ENCODE measurements around the gene CLIP4.
A peak's percentile ranks its signal among the peaks of the same experiment; 100 is the strongest.

Gene CLIP4

DNA sequence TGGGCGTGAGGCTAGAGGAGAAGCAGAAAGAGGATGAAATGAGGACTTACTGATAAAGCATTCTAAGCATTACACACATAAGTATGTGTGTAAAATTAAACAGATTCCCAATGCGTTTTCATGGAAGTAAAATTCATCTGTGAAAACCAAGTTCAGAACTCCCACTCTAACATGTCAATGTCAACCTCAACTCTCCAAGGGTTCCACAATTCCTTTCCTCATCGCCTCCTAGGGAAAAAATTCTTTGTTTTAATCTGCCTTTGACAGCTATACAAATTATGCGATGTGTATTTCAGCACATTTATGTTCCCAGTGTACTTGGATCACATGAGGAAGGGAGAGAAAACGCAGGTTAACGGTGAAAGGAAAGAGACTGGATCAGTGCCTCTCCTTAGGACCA lies 76.6 kb downstream of the CLIP4 start:
- DNase-seq (ENCODE audit: low read depth) = no peak

GRCh38 chr2:29192526-29192925 lies 77.3 kb downstream of the CLIP4 start:
- DNase-seq (ENCODE audit: low read depth) = no peak

DNA sequence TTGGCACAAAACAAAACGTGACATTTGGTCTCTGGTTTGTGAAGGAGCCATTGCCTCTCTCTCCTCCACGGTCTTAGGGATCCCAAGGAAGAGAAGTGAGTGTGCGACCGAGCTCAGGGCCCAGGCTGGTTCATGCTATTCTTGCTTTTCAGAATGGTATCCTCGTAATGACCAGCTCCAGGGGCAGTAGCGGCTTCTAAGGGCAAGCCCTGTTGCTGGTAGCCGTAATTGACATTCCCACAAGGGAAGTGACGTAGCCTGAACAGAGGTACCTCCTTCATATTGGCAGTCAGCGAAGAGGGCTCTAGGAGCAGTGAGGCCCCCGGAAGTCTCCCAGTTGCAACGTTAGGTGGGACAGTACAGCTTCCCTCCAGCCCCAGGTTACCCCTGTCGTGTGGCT lies 77.9 kb downstream of the CLIP4 start:
- DNase-seq (ENCODE audit: low read depth) = no peak

GRCh38 chr2:29193681-29194080 lies 78.5 kb downstream of the CLIP4 start:
- no peak for DNase-seq (ENCODE audit: low read depth)

DNA sequence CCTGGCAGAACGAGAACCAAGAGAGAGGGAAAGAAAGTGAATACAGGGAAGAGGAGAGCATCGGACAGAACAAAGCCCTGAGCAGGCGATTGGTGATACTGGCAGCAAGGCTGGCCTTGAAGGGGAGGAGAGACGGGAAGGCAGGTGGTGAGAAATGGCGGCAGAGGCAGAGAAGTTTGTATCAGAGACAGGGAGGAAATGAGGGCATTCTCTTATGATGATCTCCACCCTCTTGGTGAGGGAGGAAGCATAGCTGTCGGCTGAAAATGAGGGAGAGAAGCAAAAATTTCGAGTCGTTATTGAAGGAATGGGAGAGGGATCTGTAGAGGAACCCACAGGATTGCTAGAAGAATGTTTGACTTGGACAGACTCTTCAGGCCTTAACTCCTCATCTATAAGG lies 80.6 kb downstream of the CLIP4 start:
- DNase-seq (ENCODE audit: low read depth) = no peak

- peak; percentile 24 for DNase-seq (ENCODE audit: low read depth)
Measured at GRCh38 chr2:29196792-29197788, 81.9 kb downstream of the CLIP4 start.

DNA sequence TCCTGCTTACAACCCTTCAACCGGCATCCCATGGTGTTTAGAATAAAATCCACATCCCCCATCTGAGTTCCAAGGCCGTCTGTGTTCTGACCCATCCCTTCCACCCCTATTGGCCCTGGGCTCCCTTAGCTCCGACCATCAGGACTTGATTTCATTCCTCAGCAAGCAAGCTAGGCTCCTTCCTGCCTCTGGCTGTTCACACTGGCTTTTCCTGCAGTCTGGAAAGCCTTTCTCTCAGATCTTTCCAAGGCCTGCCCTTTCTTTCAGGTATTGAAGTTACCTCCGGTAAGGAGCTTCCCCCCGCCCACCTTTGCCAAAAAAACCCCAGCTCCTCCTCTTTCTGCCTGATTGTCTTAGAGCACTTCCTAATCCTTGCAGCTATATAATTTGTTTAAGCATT lies 86.8 kb downstream of the CLIP4 start:
- DNase-seq (ENCODE audit: low read depth) = no peak

GRCh38 chr2:29202819-29203495 lies 87.7 kb downstream of the CLIP4 start:
- DNase-seq (ENCODE audit: low read depth) = no peak

GRCh38 chr2:29206941-29207340 lies 91.7 kb downstream of the CLIP4 start:
- no peak for DNase-seq (ENCODE audit: low read depth)

- no peak for DNase-seq (ENCODE audit: low read depth)
Measured at GRCh38 chr2:29207352-29208148, 92.3 kb downstream of the CLIP4 start.

DNA sequence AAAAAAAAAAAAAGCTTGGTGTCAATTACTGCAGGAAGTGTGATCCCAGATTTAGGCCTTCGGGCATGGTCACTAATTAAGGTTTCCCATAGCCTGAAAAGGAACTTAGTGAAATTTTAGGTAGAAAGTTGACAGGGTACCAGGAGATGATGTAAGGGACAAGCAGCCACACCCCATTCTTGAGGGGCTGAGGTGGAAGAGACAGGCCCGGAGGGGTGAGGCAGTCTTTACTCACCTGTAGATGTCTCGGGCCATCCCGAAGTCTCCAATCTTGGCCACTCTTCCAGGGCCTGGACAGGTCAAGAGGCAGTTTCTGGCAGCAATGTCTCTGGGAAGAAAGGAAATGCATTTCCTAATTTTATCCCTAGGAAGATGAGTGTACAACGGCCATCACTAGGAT lies 94.3 kb downstream of the CLIP4 start:
- DNase-seq (ENCODE audit: low read depth) = no peak

DNA sequence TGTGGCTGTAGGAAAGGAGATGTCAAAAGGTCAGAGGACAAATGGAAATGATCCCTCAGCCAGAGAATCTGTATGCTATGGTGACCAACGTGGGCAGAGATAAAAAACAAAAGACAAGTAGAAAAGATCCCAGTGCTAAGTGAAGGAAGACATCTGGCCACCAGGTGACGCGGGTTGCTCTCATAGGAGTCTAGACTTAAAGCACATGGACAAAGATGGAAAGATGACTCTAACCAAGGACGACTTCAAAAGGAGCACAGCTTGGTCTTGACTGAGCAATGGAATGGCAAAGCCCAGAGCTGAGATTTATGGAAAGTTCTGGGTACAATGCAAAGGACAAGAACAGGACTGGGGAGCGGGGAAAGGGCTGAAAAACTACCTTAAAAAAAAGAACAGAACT lies 96.8 kb downstream of the CLIP4 start:
- DNase-seq (ENCODE audit: low read depth) = no peak

- DNase-seq (ENCODE audit: low read depth) = no peak
Measured at GRCh38 chr2:29213888-29214291, 98.7 kb downstream of the CLIP4 start.

- no peak for DNase-seq (ENCODE audit: low read depth)
Measured at GRCh38 chr2:29215073-29215472, 99.9 kb downstream of the CLIP4 start.

DNA sequence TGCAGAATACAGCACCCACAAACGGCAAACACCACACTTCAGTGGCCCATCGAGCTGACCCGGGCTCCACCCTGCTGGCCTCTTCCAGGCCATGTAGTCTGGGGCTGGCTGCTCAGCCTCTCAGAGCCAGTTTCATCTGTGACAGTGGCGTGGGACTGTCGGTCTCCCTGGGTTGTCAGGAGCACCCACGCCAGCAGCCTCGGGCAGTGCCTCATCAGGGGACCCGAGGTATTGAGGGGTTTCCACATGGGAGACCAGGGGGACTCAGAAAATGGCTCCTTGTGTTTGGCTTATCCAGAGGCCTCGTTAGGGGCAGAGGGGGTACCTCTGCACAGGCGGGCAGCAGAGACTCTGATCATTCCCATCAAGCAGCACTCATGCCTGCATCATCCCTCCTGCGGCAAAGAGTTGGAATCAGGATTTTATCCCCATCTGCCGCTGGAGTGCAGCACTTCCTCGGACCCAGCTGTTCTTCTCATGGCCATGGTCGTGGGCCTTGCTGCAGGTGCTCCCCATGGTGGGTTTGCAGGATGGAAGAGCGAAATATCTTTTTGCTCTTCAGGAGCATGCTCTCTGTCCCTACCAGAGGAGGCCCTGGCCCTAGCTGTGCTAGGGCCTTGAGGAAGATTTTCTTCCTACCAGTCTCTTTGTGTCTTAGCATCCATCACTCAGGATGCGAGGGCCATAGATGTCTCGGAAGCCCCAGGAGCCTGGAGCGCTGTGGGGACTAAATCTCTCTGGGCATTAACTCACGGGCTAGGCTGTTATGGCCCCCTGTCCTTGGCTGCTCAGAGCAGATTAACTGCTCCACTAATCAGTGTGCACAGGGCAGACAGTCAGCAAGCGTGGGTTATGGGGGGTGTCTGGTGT lies 100.8 kb downstream of the CLIP4 start:
- DNase-seq (ENCODE audit: low read depth) = no peak

DNA sequence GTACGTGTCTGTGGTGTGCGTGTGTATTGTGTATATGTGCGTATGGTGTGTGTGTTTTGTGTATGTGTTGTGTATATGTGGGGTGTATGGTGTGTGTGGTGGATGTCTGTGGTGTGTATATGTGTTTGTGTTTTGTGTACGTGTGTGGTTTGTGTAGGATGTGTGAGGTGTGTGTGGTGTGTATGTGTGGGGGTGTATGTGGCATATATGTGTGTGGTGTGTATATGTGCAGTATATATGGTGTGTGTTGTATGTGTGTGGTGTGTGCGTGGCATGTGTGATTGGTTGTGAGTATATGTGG lies 101.3 kb downstream of the CLIP4 start:
- DNase-seq (ENCODE audit: low read depth) = no peak

- no peak for DNase-seq (ENCODE audit: low read depth)
Measured at GRCh38 chr2:29218071-29218470, 102.9 kb downstream of the CLIP4 start.

DNA sequence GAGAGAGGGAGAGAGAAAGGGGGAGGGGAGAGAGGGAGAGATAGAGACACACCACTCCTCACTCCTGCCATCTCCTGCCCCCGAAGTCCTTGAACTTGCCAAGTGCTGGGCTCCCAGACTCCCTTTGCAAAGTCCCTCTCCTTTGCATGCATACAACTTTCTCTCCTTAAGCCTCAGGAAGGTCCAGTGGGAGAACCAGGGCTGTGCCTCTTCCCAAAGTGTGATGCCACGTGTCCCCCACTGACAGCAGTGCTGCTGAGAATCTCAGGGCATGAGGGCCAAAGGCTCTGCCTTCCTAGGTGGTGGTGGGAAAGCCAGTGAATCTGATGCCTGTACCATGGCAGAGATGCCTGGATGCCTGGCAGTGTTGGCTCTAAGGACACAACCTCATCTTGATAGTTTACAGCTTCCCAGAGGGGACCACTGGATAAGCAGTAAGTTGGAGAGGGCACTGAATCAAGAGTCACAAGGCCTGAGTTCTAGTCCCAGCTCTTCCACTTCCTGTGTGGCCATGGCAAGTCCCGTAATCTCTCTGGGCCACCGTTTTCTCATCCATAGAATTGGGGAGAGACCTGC lies 103.4 kb downstream of the CLIP4 start:
- DNase-seq (ENCODE audit: low read depth) = no peak

DNA sequence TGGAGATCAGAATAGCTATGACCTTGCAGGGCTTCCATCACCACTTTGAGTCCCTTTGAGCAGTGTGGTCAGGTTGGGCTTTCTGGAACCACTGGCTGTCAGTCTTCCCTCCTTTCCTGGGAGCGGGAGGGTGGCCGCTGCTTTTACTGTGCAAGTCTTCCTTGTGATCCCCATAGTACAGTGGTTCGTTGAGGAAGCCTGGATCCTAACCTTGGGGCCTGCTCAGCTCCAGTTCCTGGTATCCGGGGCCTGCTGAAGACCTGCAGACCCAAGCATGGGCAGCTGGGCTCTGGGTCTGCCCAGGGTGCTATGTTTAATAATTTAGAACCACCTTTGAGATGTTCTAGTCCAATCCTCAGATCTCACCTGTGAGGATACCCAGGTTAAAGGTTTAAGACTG lies 104.2 kb downstream of the CLIP4 start:
- DNase-seq (ENCODE audit: low read depth) = no peak

DNA sequence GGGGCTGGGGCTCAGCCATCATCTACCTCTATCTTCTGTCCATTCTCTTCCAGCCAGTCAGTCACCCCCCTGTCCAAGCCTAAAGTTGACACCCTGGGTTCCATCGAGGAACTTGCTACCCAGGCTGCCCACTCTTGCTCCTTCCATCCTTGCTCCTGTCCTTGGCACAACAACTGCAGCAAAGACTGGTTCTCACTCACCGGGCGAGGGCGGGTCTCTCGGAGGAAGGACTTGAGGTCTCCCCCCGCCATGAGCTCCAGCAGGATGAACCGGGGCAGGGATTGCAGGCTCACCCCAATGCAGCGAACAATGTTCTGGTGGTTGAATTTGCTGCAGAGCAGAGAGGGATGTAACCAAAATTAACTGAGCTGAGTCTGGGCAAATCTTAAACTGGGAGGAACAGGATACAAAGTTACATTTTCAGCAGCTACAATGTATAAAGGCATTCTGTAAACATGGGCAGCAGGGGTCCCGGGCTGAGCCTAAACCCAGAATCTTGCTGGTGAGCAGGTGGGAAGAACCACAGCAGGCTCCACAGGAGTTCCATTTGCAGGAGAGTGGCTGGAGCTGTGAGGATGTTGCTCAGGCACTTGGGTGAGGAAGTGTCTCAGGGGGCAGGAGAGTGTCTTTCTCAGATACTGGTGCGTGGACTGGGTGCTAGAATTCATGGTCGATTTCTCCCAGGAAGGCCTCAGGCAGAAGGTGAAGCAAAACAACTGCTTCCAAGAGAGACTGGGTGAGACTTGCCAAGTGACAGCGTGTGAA lies 105.5 kb downstream of the CLIP4 start:
- DNase-seq (ENCODE audit: low read depth) = no peak
